Measurements from ENCODE around the gene SPINK7.

The SPINK7 gene

GRCh38 chr5:148347706-148348105, 35.5 kb downstream of the SPINK7 start:
- DNase-seq, result no peak

DNA sequence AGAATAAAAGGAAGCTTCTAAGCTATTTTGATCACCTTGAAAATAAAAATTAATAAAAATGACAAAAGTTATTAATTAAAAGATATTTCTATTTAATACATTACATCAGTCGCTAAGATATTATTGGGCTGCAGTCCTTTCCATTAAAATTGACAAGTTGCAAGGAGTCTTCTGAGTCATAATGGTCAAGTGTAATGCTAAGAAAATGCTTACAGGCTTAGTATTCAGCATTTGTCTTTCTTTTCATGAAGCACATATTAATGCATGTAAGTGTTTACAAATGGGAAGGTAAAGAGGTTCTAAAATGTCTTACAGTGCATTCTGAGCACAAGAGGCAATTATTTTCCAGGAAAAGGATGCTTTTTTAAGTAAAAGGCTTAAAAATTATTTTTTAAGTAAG, 40.5 kb downstream of the SPINK7 start:
- DNase-seq, result no peak

DNA sequence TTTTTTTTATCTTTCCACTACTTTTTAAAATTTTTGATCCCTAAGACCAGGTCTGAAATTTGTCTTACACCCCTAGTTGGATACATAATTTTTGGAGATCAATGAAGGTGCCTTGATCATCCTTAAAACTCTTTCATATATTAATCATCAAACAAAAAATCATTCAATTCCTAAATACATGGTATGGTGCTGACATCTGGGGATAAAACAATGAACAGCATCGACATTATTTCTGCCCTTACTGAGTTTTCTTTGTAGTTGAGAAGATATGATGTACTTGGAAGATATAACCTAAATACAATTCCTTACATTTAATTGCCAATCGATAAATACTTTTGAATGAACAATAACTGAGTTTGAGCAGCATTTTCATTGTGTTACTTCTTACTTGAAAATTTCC, 41.4 kb downstream of the SPINK7 start:
- no peak for DNase-seq

- no peak for DNase-seq
Observed at GRCh38 chr5:148364343-148364742, 52.1 kb downstream of the SPINK7 start.
